ENCODE data around the gene VWCE.

- TF ChIP-seq, protein P1, sequence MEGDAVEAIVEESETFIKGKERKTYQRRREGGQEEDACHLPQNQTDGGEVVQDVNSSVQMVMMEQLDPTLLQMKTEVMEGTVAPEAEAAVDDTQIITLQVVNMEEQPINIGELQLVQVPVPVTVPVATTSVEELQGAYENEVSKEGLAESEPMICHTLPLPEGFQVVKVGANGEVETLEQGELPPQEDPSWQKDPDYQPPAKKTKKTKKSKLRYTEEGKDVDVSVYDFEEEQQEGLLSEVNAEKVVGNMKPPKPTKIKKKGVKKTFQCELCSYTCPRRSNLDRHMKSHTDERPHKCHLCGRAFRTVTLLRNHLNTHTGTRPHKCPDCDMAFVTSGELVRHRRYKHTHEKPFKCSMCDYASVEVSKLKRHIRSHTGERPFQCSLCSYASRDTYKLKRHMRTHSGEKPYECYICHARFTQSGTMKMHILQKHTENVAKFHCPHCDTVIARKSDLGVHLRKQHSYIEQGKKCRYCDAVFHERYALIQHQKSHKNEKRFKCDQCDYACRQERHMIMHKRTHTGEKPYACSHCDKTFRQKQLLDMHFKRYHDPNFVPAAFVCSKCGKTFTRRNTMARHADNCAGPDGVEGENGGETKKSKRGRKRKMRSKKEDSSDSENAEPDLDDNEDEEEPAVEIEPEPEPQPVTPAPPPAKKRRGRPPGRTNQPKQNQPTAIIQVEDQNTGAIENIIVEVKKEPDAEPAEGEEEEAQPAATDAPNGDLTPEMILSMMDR (IDR thresholded peaks at IDR 0.05): no peak
- no peak for TF ChIP-seq POLR2A (IDR thresholded peaks at IDR 0.05)
Observed at GRCh38 chr11:61259363-61259762, 35.8 kb downstream of the VWCE start.

All from vagina (tissue), 2 donors.